GM10847 (cell line): Measurements from ENCODE around the gene HOXC13.

ENCODE experiments used
- POLR2A ChIP-seq: IDR thresholded peaks from 2 replicates; pipeline ENCODE4 v1.6.1; 2011; ENCODE audit not compliant: insufficient read length; ENCODE audit errors: extremely low read depth

The HOXC13 gene

DNA sequence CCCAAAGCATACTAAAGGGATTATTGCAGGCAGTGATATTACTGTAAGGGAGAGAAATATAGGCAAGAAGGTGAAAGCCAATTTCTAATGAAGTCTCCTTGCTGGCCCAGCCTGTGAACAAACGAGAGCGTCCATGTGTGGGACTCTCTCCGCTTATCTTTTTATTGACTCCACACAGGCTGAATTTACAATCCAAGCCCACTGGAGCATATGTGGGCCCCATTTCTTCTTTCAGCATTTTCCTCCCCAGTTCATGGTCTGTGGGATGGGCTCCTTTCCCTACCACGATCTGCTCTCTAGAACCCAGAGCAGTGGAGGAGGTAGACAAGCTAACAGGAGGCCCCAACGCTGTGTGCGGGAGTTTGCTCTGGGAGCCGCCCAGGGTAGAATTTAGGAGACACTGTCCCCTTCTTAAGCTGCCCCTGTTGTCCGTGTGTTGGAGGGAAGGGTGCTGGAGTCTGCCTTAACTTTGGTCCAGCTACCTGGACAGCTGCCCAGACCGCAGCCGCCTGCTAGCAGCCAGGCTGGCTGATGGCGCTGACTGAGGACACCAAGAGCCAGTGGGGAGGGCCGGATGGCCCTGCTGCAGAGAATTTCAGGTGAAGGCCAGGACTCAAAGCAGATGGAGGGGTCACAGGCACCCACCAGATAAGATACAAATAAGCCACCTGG is 31.1 kb downstream of the HOXC13 start:
- no peak for TF ChIP-seq POLR2A

DNA sequence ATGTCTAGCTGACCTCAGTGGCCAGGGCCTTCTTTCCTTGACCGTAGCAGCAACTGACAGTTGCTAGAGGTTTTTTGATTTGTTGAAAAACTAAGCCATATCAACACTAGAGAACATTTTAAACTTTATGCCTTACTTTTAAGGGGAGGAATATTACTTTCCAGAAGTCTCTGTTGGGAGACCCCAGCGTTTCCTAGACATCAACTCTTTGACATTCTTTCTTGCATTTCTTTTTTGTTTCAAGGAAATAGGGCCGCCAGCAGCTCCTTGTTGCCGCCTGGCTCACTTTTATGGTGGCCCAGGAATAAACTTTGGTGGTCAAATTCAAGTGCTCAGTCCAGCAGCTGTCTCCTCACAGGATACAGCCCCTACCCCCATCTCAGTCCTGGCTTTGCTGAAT is 31.8 kb downstream of the HOXC13 start:
- no peak for TF ChIP-seq POLR2A

DNA sequence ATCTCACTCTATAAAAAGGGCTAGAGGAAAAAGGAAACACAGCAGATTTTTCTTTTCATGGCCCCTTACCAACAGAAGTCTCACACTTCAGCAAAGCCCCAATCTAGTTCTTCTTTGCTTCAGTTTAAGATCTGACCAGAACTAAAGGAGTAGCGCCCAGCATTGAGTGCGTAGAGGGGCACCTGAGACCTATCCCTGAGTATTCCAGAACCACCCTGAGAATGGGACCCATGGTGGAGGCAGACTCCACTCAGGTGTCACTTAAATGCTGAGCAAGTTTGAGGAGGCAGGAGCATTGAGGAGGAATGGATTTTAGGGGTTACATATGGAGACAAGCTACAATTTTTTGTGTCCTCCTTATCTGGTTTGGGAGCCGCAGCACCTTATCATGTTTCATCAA is 32.5 kb downstream of the HOXC13 start:
- TF ChIP-seq POLR2A, result no peak

DNA sequence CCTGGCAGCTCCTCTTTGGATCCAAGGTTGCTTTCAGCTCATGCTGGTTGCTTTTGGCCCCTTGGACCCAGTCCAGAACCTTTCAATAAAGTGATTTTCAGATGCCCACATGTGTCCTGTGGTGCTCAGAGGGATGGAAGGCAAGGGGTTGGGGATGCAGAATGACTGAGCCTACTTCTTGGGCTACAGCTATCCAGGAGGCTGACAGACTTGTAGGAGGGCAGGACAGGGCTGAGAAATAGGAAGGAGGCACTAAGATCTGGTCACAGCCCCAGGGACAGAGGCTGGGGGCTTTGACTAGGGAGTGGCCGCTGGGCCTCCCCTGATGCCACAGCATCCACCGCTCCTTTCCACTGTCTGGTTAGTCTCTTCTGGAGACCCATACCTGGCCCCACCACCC is 33.1 kb downstream of the HOXC13 start:
- no peak for TF ChIP-seq POLR2A

DNA sequence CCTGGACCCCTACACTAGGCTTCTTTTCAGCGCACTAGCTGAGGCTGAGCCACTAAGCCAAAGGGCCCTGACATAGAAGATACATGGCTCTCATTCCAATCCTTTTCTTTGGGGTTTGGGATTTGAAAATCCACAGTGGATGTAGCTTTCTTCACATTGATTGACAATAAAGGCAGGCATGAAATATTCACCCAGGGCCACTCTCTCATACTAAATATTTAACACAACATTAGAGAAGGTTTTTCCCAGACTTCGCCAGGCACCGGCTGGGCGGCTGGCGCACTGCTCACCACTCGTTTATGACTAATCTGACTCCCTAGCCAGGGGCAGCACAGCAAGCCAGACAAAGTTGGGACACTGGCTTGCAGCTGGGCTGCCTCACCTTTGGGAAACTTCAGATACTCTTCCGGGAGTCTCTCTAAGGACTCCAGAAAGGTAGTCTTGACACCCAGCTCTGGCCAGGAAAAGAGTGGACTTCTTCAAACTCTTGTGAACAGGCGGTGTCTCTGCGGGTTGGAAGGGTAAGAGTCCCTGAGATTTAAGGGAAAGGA is 33.6 kb downstream of the HOXC13 start:
- no peak for TF ChIP-seq POLR2A

DNA sequence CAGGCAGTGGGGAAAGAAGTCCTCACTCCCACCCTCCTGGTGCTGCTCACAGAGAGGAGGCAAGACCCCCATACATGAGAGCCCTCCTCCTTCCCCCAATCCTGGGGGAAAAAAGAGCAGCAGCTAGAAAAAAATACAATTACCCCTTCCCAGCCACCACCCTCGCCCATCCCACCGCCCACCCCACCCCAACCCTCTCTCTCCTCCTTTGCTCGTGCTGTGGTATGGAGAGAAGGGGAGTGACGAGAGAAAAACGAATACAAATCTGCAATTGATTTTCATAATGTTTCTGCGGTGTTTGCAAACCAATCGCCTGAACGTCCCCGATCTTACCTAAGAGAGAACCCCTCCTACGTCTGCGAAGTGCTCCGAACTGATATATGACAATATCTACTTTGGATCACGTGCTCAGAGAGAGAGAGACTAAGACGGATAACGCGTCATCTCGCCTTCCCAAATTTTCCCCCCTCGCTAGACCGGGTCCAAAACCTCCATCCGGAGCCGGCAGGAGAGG is 34.1 kb downstream of the HOXC13 start, which contains the start of gene HOXC11:
Gene HOXC11 (plus strand): TSS at position 405 of the 514 bp plus-strand sequence. CDS start 116 bp downstream, outside the sequence.
- TF ChIP-seq POLR2A, result no peak

DNA sequence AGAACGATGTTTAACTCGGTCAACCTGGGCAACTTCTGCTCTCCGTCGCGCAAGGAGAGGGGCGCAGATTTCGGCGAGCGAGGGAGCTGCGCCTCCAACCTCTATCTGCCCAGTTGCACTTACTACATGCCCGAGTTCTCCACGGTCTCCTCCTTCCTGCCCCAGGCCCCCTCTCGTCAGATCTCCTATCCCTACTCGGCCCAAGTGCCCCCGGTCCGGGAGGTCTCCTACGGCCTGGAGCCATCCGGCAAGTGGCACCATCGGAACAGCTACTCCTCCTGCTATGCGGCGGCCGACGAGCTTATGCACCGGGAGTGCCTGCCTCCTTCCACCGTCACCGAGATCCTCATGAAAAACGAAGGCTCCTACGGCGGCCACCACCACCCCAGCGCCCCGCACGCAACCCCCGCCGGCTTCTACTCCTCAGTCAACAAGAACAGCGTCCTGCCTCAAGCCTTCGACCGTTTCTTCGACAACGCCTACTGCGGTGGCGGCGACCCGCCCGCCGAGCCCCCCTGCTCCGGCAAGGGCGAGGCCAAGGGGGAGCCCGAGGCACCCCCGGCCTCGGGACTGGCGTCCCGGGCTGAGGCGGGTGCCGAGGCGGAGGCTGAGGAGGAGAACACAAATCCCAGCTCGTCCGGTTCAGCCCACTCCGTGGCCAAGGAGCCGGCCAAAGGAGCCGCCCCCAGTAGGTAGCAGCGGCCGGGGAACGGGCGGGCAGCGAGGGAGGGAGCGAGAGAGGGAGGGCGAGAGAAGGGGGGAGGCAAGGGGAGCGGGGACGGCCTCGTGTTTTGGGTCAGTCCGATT is 34.8 kb downstream of the HOXC13 start:
- TF ChIP-seq POLR2A, result no peak

DNA sequence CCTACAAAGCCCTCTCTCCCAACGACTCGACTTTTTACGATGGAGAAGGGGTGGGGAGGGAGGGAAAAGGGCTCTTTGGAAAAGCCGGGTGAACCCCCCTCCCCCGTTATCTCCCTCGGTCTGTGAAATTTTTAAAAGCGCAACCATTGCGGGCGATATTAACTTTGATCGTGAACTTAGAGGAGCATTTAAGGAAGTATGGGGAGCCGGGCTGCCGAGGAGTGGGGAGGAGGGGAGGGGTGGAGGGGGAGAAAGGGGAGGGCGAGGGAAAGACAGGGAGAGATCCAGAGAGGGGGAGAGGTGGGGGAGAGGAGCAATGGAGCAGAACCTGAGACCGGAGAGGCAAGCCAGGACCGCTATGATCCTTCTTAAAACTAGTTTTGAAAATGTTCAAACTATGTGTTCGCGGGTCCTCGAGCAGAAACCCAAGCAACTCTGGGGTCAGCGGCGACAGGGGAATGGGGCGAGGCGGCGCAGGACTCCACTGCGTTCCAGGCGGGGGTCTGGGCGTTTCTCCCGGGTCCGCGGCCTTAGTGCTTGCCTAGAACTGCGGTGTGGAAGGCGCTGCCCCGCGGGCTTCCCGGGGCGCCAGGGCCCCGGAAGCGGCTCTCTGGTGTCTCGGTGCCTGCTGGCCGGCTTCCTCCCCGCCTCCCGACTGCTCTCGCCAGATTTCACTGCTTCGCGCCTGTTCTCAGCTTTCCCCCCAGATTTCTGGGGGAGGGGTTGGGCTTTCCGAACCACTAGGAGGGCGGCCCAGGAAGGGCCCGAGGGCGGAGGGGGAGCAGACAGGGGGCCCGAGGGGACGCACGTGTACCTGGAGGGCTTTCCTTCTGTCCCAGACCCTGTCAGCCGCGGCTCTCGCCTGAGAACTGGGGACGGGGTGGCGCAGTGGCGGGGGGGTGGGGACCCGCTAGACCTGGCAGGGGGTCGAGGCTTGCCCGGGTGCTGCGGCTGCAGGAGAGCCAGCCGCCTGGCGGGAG is 35.7 kb downstream of the HOXC13 start, which contains the start of gene HOTAIR:
Gene HOTAIR (minus strand): TSS at position 871 of the 980 bp plus-strand sequence.
- TF ChIP-seq POLR2A, result no peak

DNA sequence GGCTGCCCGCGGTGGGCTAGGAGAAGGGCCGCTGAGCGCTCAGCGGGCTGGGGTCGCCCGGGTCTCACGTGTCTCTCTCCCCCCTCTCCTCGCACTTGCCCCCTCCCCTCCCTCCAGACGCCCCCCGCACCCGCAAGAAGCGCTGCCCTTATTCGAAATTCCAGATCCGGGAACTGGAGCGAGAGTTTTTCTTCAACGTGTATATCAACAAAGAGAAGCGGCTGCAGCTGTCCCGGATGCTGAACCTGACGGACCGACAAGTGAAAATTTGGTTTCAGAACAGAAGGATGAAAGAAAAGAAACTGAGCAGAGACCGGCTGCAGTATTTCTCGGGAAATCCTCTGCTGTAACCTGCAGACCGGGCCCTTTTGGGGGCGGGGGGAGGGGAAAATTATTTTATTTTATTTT is 36.4 kb downstream of the HOXC13 start:
- no peak for TF ChIP-seq POLR2A

DNA sequence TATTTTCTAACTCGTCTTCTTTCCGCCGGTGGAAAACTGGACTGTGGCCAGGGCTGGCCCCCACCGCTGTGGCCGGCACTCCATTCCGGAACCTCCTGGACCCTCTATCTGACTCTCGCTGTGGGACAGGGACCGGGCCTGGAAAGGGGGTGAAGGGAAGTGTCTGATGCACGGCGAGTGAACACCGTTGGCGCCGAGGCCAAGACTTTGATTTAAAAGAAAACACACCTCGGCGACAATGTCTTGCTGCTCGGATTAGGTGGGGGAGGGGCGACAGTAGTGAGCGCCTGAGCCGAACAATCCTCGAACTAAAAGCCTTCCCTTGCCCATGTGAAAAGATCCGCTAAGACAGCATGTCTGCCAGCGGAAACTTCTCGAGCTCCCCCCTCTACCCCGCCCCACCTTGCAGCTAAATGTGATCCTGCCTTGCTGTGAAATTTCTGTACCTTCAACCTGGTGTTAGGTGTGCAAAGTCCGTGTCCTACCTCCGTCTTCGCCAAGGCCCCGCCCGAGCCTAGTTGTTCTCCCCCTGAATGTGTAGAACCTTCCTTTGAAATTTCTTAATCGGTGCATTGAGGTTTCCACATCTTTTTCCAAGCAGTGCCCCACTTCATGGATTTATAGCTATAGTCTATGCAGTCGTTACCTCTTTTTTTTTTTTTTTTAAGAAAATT is 37.0 kb downstream of the HOXC13 start:
- no peak for TF ChIP-seq POLR2A

DNA sequence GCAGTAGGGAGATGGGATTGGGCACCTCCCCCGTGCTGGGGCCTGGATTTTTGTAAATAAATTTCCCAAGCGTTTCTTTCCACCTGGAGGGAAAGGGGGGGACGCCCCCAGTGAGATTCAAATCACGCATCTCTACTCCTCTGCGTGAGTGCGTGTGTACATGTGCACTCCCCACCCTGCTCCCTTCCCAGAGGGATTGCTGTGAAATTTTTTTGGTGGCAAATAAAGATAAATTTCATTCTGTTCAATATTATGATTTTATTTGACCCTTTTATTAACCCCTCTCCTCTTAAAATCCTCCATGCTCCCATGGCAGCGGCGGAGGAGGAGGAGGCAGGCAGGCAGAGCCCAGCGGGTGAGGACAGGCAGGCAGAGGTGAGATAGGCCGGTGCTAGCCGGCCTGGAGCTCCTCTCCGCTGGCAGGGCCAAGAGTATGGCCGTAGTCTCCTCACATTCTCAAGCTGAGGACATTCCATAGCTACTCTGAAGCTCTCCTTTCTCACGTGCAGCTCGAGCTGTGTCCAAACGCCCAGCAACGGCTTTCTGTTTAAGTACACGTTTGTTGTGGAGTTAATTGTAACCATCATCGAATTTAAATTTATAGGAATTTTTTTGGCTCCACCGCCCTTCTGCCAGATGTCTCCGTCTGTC is 37.7 kb downstream of the HOXC13 start:
- TF ChIP-seq POLR2A, result no peak

DNA sequence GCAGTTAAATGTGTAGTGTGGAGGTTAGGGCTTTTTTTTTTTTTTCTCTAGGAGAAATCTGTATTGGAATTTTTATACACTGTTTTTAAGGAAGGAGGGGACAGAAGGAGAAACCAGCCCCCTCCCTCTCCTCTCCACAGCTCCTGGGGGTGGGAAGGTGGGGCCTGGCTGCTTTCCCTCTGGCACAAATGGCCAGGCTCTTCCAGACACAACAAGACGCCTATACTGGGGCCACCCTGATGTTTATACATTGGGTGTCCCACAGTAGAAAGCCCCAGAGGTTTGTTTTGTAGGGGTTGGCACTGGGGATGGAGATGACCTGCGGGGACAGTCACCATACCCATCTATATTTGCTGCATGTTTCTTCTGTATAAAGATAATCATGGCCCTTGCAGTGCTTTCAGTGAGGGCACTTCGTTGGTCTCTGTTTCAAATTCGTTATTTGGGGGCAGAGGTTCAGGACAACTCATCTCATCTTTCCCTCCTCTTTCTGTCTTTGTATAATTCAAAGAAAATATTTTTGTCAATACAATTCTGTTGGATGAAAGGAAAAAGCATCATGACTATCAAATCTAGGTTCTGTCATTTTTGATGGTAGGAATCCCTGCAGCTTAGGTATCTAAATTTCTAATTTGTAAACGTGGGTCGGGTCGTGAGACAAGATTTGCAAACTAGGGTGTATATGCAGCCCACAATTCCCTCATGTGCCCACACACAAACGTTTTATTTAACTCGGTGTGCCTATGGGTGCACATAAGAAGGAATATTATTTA is 38.4 kb downstream of the HOXC13 start:
- no peak for TF ChIP-seq POLR2A
